GM19463 (cell line): ENCODE data around the gene KSR1.
"Not testable (repeated sequence)": the region's sequence is repeated elsewhere in the genome, so short reads cannot be mapped to it uniquely, and the experiment has no call there.

Experiments
- ATAC-seq: cut with Tn5 transposase; IDR thresholded peaks from one replicate; pipeline ENCODE4 v1.9.1; 2021; ENCODE audit warnings: mild to moderate bottlenecking, moderate library complexity; ENCODE audit not compliant: unreplicated experiment

The KSR1 gene

DNA sequence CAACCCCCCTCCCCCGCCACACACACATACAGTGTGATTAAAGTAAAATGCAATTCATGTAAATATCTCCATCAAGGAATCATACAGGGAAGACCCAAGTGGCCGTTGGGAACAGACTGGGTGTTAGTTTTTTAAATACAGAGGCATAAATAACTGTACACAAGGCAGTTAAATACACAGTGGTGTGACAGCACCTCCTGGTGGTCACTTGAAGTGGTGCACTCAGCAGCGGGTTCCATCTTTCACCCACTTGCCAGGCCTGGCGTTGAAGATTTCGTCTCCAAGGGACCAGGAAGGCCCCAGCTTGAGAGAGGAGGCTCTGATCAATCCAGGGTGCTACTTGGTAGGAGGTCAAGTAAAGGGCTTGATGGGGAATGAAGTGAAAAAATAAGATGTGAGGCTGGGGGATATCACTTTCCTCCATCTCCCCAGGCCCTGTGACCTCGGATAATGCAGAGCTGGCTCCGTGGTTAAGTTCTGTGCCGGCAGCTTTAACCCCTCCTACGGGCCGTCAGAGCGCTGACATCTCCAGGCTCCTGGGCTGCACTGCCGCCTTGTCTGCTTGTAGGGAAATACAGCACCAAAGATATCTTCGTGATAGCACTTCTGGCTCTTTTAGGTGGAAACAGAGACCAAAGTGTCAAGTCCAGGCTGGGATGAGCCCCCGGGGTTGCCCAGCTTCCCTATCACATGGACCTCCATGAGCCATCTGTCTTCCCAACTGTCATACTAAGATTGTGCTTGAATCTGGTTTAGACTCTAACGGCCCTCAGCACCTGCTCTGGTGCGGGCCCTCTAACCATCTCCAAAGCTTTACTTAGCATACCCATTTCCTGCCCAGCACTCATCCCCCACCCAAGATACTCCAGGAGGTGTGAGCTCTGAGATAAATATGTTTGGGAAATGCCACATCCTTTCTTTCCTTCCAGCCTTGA, 195.4 kb downstream of the KSR1 start:
- no peak for ATAC-seq

- ATAC-seq, result not testable (repeated sequence)
These were observed 197.3 kb downstream of the KSR1 start for GRCh38 chr17:27653449-27653971.

DNA sequence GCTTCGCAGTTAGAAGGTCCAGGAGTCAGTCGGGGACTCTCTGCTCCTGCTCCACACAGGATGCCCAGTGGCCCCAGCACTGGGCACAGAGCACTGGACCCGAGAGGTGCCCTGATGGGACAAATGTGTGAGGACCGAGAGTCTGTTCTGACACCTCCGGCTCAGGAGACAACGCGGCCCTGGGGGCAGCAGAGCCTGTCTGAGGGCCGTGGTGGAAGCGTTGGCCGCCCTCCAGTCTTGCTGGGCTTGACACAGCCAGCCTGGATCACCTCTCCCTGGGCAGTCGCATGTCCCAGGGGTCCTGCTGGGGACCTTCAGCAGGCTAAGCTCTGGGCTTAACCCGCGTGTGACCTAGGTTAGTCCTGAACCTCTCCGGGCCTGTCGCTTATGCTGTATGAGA, 197.9 kb downstream of the KSR1 start:
- ATAC-seq, result no peak

DNA sequence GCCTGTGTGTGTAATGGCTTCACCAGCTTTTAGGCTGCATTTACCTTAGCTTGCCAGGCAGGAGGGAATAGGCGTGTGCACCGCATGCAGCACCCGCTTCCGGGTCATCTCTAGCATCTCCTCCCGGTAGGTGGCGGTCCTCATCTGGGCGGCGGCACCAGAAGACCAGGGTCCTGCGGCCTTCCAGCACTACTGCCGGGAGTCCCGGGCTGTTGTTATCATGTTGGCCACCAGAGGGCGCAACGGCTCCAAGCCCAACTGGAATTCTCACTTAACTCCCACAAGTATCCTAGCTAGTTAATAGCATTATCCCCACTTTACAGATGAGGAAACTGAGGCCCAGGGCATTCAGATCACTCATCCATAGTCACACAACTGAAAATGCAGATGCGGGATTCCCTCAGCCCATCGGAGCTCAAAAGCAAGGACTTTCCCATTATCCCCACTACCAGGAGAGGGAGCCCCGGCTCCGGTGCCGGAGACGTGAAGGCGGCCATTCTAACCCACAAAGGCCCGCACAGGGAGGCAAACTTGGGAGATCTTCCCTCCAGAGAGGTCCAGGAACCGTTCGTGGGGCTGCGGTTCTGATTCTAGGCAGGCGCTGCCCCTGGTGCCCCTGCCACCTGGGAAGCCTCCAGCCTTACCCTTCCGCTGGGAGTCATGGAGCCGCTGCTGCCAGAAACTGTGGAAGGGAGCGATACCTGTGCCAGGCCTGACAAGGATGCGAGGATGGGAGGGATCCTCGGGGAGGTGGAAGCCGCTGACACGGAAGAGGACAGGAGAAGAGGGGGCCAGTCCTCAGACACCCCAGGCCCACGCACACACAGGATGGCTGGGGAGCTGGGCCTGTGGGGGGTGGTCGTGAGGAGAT, 198.6 kb downstream of the KSR1 start:
- peak; percentile 78 for ATAC-seq

GRCh38 chr17:27655525-27656111, 199.4 kb downstream of the KSR1 start:
- not testable (repeated sequence) for ATAC-seq

DNA sequence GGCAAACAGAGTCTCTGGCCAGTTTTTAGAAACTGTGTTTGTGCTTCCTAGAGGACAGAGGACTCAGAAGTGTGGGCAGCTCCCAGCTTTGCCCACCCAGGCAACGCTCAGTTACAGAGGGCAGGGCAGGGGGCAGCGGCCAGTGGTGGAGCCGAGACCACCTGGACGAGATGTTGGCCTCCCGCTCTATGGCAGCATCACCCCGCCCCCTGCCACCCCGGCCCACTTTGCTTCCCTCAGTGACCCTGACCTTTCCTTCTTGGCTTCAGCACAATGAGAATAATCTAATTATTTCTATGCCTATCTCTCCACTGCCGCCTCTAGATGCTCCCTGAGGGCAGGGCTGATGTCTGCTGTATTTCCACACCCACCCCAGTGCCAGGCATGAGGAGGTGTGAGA, 200.4 kb downstream of the KSR1 start:
- ATAC-seq, result not testable (repeated sequence)

GRCh38 chr17:27657620-27658019, 201.4 kb downstream of the KSR1 start:
- ATAC-seq, result no peak

DNA sequence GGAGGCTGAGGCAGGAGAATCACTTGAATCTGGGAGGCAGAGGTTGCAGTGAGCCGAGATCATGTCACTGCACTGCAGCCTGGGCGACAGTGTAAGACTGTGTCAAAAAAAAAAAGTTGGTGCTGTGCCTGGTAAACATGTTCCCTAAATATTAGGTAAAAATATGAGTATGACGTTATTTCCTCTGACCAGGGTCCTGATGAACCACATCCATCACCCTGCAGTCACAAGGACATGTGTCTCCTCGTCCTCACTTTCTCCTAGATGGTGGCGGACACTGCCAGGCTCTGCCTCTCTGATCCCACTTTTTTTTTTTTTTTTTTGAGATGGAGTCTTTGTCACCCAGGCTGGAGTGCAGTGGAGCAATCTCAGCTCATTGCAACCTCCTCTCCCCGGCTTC, 203.4 kb downstream of the KSR1 start:
- no peak for ATAC-seq

DNA sequence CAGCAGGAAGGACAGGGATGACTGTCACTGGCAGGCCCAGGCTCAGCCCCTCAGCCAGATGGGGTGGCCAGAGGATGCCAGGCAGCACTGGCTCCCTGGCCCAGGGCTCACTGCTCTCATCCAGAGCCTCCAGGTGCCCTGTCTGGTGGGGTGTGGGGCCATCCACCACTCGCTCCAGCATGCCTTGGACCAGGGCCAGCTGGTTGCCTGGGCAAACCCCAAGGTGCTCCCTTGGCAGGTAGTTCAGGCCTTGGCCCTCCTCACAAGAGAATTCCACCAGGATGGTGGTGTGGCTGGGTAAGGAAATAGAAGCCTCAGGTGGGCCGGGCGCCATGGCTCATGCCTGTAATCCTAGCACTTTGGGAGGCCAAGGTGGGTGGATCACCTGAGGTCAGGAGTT, 204.2 kb downstream of the KSR1 start:
- no peak for ATAC-seq

DNA sequence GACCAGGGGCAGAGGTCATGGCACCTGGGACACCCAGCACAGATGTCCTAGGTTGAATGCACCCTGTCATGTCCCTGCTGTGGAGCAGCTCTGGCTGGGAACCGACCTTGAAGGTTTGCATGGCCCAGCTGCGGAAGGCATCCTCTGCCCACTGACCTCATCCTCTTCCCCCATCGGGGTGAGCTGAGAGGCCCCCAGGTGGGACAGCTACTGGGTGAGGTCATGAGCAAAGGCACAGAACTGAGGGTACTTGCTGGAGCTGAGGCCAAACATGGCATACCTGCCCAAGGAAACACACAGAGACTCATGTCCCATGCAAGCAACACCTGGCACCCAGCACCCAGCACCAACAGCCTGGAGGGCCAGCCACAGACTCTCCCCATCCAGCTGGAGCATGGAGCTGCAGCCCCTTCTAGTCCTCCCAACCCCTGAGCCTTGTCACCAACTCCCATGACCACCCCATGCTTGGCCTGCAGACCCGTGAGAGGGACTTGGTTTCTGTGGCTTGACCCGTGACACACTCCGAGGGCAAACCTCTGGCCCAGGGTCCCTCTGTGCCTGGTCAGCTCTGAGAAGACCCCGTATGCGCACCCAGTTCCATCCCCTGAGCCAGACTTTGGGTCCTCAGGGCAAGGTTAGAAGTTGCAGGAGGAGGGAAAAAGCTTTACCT, 207.8 kb downstream of the KSR1 start:
- ATAC-seq, result no peak

DNA sequence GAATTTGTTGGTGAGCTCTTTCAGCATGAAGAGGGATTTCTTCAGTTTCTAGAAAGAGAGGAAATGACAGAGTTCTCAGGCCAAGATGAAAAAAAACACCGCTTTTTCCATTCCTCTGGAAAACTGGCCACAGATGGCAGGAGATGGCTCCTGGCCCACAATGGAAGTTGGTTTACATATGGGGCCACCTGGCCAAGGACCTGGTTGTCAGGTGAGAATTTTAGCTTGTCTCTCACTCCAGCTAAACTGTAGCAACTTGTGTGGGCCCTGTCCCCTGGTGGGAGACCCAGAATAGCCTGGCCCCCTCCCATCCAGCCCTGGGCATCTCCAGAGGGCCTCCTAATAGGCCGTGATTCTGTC, 208.3 kb downstream of the KSR1 start:
- no peak for ATAC-seq

GRCh38 chr17:27665549-27665948, 209.3 kb downstream of the KSR1 start:
- ATAC-seq, result no peak

GRCh38 chr17:27666270-27666669, 210.0 kb downstream of the KSR1 start:
- ATAC-seq, result not testable (repeated sequence)

DNA sequence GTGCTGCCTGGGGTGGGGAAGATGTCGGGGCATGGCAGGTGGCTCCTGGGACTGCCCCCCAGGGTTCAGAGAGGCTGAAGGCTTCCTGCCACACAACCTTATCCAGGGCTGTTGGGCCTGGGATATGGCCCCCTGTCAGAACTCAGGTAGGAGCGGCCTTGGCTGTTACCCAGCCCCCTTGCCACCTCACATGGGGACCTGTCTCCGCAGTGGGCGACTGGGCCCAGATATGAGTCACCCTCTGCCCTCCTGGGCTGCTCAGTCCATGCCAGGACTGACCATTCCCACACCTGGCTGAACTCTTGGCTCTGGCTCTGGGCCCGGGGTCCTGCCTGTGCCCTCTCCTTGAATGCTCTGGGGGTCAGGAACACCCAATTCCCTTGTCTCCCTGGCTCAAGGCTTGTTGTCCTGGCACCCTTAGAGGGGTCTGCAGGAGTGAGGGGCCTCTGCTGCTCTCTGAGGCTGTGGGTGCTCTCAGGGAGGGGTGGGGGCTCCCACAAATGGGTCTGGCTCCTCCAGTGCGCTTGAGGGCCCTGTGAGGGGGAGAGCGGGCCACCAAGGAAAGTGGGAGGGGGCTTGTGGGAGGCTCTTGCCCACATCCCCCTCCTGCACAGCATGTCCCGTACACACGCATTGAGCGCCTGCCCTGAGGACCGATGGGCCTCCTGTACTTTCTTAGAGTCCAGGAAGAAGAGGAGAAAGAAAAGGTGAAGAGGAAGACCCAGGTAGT, 210.7 kb downstream of the KSR1 start:
- ATAC-seq, result no peak

DNA sequence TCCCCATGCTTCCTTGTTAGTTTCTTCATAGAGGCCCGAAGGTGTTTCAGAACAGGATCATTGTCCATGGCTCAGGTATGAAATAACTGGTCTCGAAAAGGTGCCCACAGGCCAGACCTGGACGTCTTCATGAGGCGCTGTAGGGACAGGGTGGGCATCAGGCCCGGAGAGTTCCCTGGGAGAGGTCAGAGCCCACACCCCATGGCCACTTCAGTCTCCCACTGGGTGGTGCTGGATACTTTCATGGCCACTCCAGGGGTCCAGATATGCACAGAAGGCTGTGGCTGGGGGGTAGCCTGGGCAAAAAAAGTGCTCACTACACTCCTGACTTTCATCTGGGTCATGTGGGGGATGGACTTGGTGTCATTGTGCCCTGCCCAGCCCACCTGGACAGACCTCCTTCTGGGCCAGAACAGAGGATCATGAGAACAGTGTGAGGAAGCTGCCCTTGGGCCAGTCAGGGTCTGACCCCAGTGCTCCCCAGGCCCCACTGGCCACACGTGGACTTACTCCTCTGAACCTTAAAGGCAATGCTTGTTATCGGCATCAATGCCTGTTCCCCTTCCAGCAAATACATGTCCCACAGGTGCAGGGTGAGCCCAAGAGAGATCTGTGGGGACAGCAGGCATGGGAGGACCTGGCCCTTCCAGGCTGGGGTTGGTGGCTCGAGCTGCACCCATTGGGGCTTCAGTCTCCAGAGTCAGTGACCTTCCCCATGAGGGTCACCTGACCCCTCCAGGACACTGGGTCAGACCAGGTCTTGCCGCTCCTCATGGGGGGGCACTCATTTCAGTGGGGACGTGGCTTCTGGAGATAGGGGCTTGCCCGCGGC, 211.6 kb downstream of the KSR1 start:
- no peak for ATAC-seq

- ATAC-seq, result no peak
These were observed 212.2 kb downstream of the KSR1 start for GRCh38 chr17:27668488-27668823.

- ATAC-seq, result no peak
These were observed 212.9 kb downstream of the KSR1 start for GRCh38 chr17:27669136-27669535.

DNA sequence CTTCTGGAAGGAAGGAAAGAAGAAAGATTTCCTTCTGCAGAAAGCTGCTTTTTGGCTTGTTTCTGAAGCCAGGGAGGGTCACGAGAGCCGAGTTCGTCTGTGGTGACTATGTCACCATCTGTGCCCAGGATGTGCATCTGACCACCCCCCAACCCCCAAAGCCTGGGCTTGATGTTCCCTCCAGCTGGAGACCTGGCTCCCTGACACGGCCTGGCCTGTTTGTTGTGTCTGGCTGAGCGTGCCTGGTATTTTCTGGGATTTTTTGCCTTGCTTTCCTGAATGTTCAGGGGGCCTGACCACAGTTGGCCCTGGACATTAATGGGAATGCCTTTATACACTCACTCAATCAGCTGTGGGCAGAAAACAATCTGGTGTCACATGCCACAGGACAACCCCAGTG, 213.6 kb downstream of the KSR1 start:
- ATAC-seq, result no peak
